HepG2 (cell line): ENCODE data around the gene CHDH. TPM values are rescaled to one million over a fixed set of nuclear protein-coding genes. Genes with fewer than 3 reads are reported as not detected.

Experiments
- ATAC-seq: fragments of 200-7000 bp; cut with Tn5 transposase; 3 replicates; pipeline ENCODE4 v1.9.1; 2020; ENCODE audit warnings: mild to moderate bottlenecking, moderate library complexity
- BruUV-seq: library from RNA; stranded (reverse); fragments of 400-500 nt; replicated peaks from 2 replicates; lab custom pipeline; 2021; lab: Mats Ljungman, UMichigan
- CTCF ChIA-PET: fragments of 300-600 bp; formaldehyde crosslinking; extraction: SDS; loops from one replicate; lab custom pipeline; 2021; ENCODE audit warnings: low total read pairs, inconsistent platforms, low intra/inter-chr PET ratio; lab: Yijun Ruan, JAX
- POLR2A ChIA-PET: fragments of 350-600 bp; sonication (Branson Sonifier 250); formaldehyde crosslinking; loops from one replicate; lab custom pipeline; 2020; ENCODE audit warnings: antibody characterized with exemption, inconsistent platforms; lab: Yijun Ruan, JAX
- DNase-seq: peaks from one replicate; pipeline ENCODE4 v3.0.0-alpha.2; 2015; ENCODE audit warnings: low spot score
- FAIRE-seq: peaks from 3 replicates; lab custom pipeline; 2011; peaks lifted over from hg19 to GRCh38; lab: Jason Lieb, UNC
- H2AFZ ChIP-seq: one replicate; pipeline ENCODE4 v1.6.1; 2011; ENCODE audit warnings: low read length, inconsistent platforms
- H3K27ac ChIP-seq: fragments of 300-600 bp; 3 replicates; pipeline ENCODE4 v1.8.0; 2011; ENCODE audit warnings: mixed run types, mild to moderate bottlenecking, mixed read lengths, low read length, inconsistent platforms; ENCODE audit not compliant: insufficient read depth; ENCODE audit errors: extremely low read length
- H3K27me3 ChIP-seq, 2 experiments: fragments of 200-600 bp in 1 of 2; 2 replicates in 1 of 2; 3 replicates in 1 of 2; pipeline versions ENCODE4 v1.6.0 to v1.8.0; 2011; ENCODE audit warnings: low read length in 2 of 2, mild to moderate bottlenecking in 2 of 2, moderate library complexity in 2 of 2, inconsistent platforms in 1 of 2; ENCODE audit not compliant: insufficient read depth in 2 of 2, control insufficient read depth in 1 of 2
- H3K36me3 ChIP-seq, 2 experiments: fragments of 200-600 bp in 1 of 2; replicated peaks in 1 of 2; 2 replicates in 1 of 2; 3 replicates in 1 of 2; pipeline versions ENCODE4 v1.5.1 to v1.8.0; 2011; ENCODE audit warnings: low read length in 2 of 2, inconsistent platforms in 1 of 2; ENCODE audit not compliant: insufficient read depth in 2 of 2, control insufficient read depth in 1 of 2
- H3K4me1 ChIP-seq: 2 replicates; pipeline ENCODE4 v1.5.1; 2012; ENCODE audit warnings: low read length, inconsistent platforms; ENCODE audit not compliant: insufficient read depth
- H3K4me2 ChIP-seq: 2 replicates; pipeline ENCODE4 v1.6.0; 2011; ENCODE audit warnings: low read depth, low read length, inconsistent platforms
- H3K4me3 ChIP-seq, 3 experiments: fragments of 200-600 bp in 1 of 3; sonication (generic), shearing (Covaris generic) in 1 of 3; replicated peaks in 1 of 3; 2 replicates each; pipeline ENCODE4 v1.5.1; 2011 to 2016; ENCODE audit warnings: low read length in 3 of 3, inconsistent platforms in 2 of 3, low read depth in 2 of 3, mild to moderate bottlenecking in 2 of 3, control low read depth in 1 of 3, mixed read lengths in 1 of 3; ENCODE audit not compliant: insufficient read depth in 1 of 3
- H3K79me2 ChIP-seq: one replicate; pipeline ENCODE4 v1.6.1; 2011; ENCODE audit warnings: low read length, inconsistent platforms; ENCODE audit not compliant: insufficient read depth
- H3K9ac ChIP-seq: 2 replicates; pipeline ENCODE4 v1.6.0; 2011; ENCODE audit warnings: mild to moderate bottlenecking, low read depth, low read length, inconsistent platforms; ENCODE audit not compliant: insufficient read depth
- H3K9me3 ChIP-seq: 2 replicates; pipeline ENCODE4 v1.5.1; 2012; ENCODE audit warnings: mild to moderate bottlenecking, low read length
- H4K20me1 ChIP-seq: 2 replicates; pipeline ENCODE4 v1.6.0; 2011; ENCODE audit warnings: inconsistent platforms, mild to moderate bottlenecking, low read length, moderate library complexity; ENCODE audit not compliant: insufficient read depth
- ARID5B ChIP-seq: IDR thresholded peaks from 2 replicates; pipeline ENCODE4 v1.4.0; 2020; ENCODE audit warnings: mild to moderate bottlenecking, missing genetic modification reagents
- CENPX ChIP-seq: sonication (generic); formaldehyde crosslinking; IDR thresholded peaks from 2 replicates; pipeline ENCODE4 v1.9.0; 2021; ENCODE audit warnings: mild to moderate bottlenecking, missing genetic modification reagents, moderate library complexity
- CSRNP1 ChIP-seq: sonication (generic); formaldehyde crosslinking; IDR thresholded peaks from 2 replicates; pipeline ENCODE4 v1.8.1; 2023; ENCODE audit warnings: mild to moderate bottlenecking, missing genetic modification reagents
- CTCF ChIP-seq: sonication (generic); formaldehyde crosslinking; IDR thresholded peaks from 2 replicates; pipeline ENCODE4 v1.5.0; 2020; ENCODE audit warnings: mild to moderate bottlenecking, missing genetic modification reagents, moderate library complexity
- GATA4 ChIP-seq: sonication (generic); IDR thresholded peaks from 2 replicates; pipeline ENCODE4 v1.6.1; 2016; ENCODE audit warnings: antibody characterized with exemption, low read depth, borderline replicate concordance
- HDAC6 ChIP-seq: fragments of 200-600 bp; sonication (generic); IDR thresholded peaks from 2 replicates; pipeline ENCODE4 v1.7.0; 2017; ENCODE audit warnings: mild to moderate bottlenecking, antibody characterized with exemption, low read length, low read depth
- HMG20A ChIP-seq: IDR thresholded peaks from 2 replicates; pipeline ENCODE4 v1.6.1; 2016; ENCODE audit warnings: borderline replicate concordance
- HNF4A ChIP-seq: sonication (generic); formaldehyde crosslinking; IDR thresholded peaks from 2 replicates; pipeline ENCODE4 v1.4.0; 2020; ENCODE audit warnings: missing genetic modification reagents
- TFDP2 ChIP-seq: sonication (generic); formaldehyde crosslinking; IDR thresholded peaks from 2 replicates; pipeline ENCODE4 v1.4.0; 2020; ENCODE audit warnings: missing genetic modification reagents
- ZNF296 ChIP-seq: sonication (generic); formaldehyde crosslinking; conservative IDR thresholded peaks from 2 replicates; pipeline ENCODE4 v1.5.0; 2020; ENCODE audit warnings: mild to moderate bottlenecking, missing genetic modification reagents
- ZNF607 ChIP-seq: sonication (generic); formaldehyde crosslinking; IDR thresholded peaks from 2 replicates; pipeline ENCODE4 v1.5.1; 2020; ENCODE audit warnings: missing genetic modification reagents, mild to moderate bottlenecking, borderline replicate concordance
- ZNF704 ChIP-seq: sonication (generic); formaldehyde crosslinking; IDR thresholded peaks from 2 replicates; pipeline ENCODE4 v1.8.1; 2023; ENCODE audit warnings: mild to moderate bottlenecking, inconsistent platforms, moderate library complexity, missing genetic modification reagents, borderline replicate concordance
- ZNF713 ChIP-seq: sonication (generic); formaldehyde crosslinking; IDR thresholded peaks from 2 replicates; pipeline ENCODE4 v1.4.0; 2020; ENCODE audit warnings: mild to moderate bottlenecking, missing genetic modification reagents
- WGBS: methylation state at CpG from one replicate; pipeline ENCODE4 v1.1.6; 2017; ENCODE audit warnings: low lambda C conversion rate; 5-methylcytosine and 5-hydroxymethylcytosine counted together
- in situ Hi-C: cut with HindIII; loops from 2 replicates; pipeline ENCODE4 v1.10.0; 2017; ENCODE audit warnings: low pct_unique_long_range_greater_than_20kb; ENCODE audit not compliant: extremely low pct_ligation_motif_present
- intact Hi-C: fragments of 100-400 bp; cut with micrococcal nuclease; formaldehyde crosslinking; loops from one replicate; pipeline ENCODE4 v1.10.0; 2022; ENCODE audit not compliant: unreplicated experiment
- polyA plus RNA-seq, 8 experiments: library from polyadenylated mRNA; depleted of rRNA in 3 of 8; stranded (reverse) in 7 of 8; unstranded in 1 of 8; fragments of >200 nt; fragmentation: Illumina TruSeq in 4 of 8; extraction: Trizol in 4 of 8; gene quantifications; 2 replicates each; pipeline versions ENCODE4 v1.2.1 to v1.2.3, GENCODE V29; 2011 to 2016; ENCODE audit warnings: low read depth in 4 of 8, missing spikeins in 1 of 8, mixed read lengths in 1 of 8; ENCODE audit not compliant: insufficient read depth in 1 of 8
- total RNA-seq, 5 experiments: library from RNA; depleted of rRNA; stranded (reverse); fragments of >200 nt; fragmentation: Illumina TruSeq; extraction: Trizol; gene quantifications; 2 replicates each; pipeline ENCODE4 v1.2.3, GENCODE V29; 2016; ENCODE audit warnings: low read depth in 1 of 5

The CHDH gene
- total and polyA plus RNA-seq, 2 of the 13 experiments (the other 11 are each of a cell fraction or from before 2014, with no cell fraction given) = 28.1 to 48.9 TPM

GRCh38 chr3:53885239-53885638 is 39.0 kb upstream of the CHDH start (continued):
- TF ChIP-seq ARID5B (CRISPR knock-in tag) (no peak), CSRNP1 (CRISPR knock-in tag) (no peak), HDAC6 (no peak), TFDP2 (CRISPR knock-in tag) (no peak)

- ChIA-PET POLR2A (no interaction called here), CTCF (no interaction called here)
- Histone ChIP-seq H3K36me3 (peaks cover 6 to 37% of the 10 kb centered on the region in 2 experiments), H3K4me2 (no peak overlapping the region), H3K79me2 (peaks cover 35% of the 10 kb centered on the region), H4K20me1 (no peaks in the 10 kb centered on the region; the same call in 1 of the 2 replicates), H2AFZ (no peak overlapping the region), H3K9me3 (no peaks in the 10 kb centered on the region), H3K27me3 (no peaks in the 10 kb centered on the region; a peak in 1 of 5 replicates), H3K4me3 (no peak overlapping the region), H3K9ac (no peak overlapping the region), H3K4me1 (peaks cover 20% of the 10 kb centered on the region), H3K27ac (no peak overlapping the region)
- intact Hi-C loops = no loop called here
- BruUV-seq = no TSS peak
- ATAC-seq (no peak), FAIRE-seq (no peak), DNase-seq (no peak)
- 95% methylated on average over 11 of the region's 11 CpGs for WGBS
- in situ Hi-C loops = loop anchor here (5.0 kb wide), 1 partner anchor 37 kb away; the partner anchor contains the start of genes CHDH and IL17RB
- TF ChIP-seq CENPX (no peak), CTCF (CRISPR knock-in tag) (no peak), ZNF704 (CRISPR knock-in tag) (no peak), HNF4A (CRISPR knock-in tag) (no peak), GATA4 (no peak), HMG20A (CRISPR knock-in tag) (no peak), ZNF713 (no peak), ZNF607 (no peak), ZNF296 (CRISPR knock-in tag) (no peak)
Observed at GRCh38 chr3:53884623-53885022, 38.4 kb upstream of the CHDH start.
